NCI-H2196 (cell line): ENCODE results near the gene TFEB.
"Not testable (repeated sequence)": the region's sequence is repeated elsewhere in the genome, so short reads cannot be mapped to it uniquely, and the experiment has no call there.

Experiments
- DNase-seq: peaks from one replicate; lab custom pipeline; 2025; ENCODE audit not compliant: unreplicated experiment; lab: John Stamatoyannopoulos, UW

TFEB gene

DNA sequence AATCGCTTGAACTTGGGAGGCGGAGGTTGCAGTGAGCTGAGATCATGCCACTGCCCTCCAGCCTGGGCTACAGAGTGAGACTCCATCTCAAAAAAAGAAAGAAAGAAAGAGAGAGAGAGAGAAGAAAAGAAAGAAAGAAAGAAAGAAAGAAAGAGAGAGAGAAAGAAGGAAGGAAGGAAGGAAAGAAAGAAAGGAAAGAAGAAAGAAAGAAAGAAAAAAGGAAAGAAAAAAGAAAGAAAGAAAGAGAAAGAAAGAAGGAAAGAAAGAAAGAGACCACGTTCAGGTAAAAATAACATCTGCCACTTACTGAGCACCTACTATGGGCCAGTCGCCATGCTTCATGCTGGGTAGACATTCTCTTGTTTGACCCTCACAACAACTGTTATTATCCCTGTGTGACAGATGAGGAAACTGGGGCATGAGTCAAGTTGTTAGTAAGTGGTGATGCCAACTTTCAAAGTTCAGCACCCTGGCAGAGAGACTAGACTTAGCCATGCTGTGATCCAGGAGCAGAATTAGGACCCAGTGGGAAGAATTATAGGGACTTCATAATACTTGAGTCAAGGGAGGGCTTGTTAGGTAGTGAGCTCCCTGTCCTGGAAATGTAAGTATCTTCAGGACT lies 30.7 kb upstream of the TFEB start:
- DNase-seq, result not testable (repeated sequence)

DNA sequence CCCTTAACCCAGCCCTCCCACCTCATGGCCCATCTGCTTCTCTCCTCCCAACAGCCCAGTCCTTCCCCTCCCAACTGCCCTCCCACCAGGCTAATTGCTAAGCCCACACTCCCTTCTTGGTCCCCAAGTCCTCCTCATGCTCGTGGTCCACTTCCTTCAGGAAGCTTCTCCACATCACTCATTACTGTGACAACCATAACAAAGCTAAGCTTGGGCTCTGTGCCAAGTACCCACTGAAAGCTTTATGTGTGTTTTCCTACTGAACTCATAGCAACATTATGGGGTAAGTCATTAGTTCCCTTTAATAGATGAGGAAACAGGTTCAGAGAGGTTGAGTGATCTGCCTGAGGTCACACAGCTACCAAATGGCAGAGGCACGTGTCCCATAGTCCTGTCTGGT lies 28.1 kb upstream of the TFEB start:
- DNase-seq, result no peak

DNA sequence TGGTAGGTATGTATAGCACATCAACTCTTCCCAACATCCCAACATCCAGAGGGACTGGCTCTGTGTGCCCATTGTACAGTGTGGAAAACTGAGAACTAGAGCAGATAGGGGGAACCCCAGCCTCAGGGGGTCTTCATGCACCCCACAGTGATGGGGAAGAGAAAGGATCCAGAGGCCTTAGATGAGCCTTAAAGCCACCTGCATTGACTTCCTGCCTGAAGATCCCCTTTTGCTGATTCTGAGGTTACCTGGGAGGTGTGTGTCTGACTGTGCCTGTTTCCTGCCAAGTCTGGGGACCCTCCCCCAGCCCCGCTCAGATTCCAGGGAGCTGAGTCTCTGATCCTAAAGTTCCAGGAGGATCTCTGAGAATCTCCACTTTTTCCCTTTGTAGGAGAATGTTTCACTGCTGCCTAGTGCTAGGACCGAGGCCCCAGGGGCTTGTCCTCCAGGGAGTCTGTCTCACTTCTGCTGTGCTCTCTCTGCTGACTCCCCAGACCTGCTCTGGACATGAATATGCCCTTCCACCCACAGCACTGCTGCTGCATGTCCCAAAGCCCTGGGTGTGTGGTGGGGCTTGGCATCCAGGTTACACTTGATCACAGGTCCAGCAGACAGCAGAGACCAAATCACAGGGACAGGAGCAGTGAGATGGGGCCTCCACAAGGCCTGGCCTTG lies 24.6 kb upstream of the TFEB start:
- DNase-seq, result no peak

DNA sequence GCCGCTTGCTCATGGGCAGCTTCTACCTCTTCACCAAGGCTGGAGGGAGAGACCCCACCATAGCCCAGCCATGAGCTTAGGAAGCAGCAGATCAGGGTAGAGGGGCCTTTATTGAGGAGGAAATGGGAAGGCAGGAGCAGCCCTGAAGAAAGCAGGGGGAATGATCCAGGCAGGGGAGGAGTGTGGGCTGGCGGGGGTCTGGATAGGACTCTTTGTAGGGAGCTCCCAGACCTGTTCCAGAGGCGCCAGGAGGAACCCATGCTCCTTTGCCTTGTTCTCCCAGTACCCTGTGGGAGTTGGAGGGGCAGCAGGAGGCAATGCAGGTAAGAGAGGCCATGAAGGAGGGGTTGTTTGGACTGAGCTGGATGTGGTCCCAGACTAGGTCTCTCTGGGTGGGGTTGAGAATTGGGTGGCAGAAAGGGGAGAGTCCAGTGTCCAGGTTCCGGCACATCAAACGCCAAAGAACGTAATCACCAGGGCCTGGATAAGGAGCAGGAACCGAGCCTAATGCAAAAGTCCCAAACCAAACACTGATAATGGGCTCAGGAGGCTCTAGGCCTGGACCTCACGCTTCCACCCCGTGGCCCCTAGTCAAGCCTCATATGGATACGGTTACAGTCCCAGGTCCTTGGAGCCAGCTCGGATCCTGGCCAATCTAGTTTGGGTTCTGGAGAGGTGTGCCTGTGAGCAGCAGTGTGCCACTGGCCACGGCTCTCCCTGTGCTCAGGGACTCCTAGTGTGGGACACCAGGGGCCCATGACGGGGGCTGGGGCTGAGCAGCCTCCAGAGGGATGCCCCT lies 23.9 kb upstream of the TFEB start:
- no peak for DNase-seq

DNA sequence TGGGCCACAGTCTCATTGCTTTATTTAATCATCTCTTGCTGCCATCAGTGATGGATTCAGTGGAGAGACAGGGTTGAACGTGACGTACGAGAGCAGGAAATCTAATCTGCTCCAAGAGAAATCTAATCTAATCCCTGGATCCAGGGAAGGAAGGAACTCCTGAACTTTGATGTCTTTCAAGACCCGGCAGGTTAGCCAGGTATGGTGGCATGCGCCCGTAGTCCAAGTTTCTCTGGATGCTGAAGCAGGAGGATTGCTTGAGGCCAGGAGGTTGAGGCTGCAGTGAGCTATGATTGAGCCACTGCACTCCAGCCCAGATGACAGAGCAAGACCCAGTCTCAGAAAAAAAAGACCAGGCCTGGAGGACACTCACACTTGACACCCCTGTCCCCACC lies 23.2 kb upstream of the TFEB start:
- DNase-seq, result no peak

DNA sequence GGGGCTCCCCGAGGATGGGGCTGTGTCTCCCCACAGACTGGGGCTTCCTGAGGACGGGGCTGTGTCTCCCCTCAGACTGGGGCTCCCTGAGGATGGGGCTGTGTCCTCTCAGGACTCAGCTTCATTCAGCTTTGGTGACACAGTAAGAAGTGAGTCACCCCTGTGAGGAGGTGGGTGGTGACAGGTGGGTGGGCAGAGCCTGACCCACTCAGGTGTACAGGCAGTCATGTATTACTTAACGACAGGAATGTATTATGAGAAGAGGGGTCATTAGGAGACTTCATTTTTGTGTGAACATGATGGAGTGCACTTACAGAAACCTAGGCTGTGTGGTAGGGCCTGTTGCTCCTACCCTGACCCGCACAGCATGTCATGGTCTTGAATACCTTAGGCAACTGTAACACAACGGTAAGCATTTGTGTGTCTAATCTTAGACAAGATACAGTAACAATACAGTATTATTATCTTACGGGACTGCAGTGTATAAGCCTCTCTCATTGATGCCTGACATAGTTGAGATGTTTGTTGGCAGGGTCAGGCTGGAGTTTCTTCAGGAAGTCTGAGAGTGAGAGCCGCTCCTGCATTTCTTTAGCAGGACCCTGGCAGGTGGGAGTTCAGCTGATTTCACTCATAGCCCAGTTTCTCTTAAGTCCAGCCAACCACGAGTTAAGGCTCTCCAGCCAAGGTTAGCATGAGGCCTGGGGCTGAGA lies 22.7 kb upstream of the TFEB start:
- no peak for DNase-seq

DNA sequence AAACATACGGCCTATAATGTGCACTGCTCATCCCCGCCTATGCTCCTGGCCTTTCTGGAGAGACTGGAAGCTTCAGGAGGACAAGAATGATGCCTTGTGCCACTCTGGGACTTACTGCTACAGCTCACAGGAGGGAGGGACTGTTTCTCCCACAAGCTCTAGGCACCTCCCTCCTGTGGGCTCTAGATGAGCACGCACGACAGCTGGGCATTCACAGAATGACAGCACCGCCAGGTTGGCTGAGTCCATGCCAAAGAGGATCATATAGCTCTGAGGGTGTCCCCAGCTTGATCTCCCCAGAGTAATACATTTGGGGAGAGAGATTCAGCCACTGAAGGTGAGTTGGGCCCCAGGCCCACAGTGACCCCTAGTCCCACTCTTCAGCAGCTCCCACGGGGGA lies 21.9 kb upstream of the TFEB start:
- DNase-seq, result no peak

DNA sequence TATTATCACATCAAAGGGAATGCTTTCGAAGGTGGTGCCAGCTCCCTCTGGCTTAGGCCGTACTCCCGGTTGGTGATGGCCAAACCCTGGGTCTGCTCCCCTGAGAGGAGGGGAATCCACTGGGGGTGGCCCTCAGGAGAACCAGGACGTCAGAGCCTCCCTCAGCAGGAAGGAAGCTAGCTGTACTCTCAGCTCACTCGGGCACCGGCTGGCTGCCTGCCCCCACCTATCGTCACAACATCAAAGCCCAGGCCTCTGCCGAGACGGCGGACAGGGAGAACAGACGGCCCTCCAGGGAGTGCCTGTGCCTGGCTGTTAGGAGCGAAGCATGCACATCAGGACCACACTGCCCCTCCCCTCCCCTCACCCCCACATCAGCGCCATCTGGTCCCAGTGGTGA lies 20.9 kb upstream of the TFEB start:
- DNase-seq, result no peak

DNA sequence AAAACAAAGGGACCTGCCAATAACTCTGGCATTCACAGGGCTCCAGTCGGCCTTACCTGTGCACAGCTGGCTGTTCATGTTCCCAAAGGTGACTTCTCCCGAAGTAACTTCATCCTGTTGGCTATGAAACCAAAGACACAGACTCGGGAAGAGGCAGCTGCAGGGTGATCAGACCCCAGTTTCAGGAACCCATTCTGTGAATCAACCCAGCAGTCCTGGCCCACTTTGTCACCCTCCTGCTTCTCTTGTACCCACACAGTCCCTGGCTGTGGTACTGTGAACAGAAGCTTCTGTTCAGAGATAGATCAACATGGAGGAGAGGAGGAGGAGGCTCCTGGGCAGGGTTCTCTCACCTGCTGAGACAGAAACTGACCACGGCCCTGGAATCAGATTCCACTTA lies 20.5 kb upstream of the TFEB start:
- DNase-seq, result no peak

DNA sequence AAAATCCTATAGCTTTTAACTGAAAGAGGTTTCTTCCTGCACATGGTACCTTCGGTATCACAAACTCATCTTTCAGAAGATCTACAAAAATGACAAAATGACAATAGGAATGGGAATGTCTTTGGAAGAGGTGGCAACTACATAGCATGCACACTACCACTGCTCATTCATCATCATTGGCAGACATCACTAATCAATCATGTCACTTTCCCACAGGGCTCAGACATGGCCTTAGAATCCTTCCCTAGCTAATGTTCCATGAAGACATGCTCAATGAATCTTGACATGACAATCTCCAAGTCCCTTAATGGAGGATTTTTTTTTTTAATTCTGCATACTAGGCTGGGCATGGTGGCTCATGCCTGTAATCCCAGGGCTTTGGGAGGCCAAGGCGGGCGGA lies 15.0 kb upstream of the TFEB start:
- no peak for DNase-seq

DNA sequence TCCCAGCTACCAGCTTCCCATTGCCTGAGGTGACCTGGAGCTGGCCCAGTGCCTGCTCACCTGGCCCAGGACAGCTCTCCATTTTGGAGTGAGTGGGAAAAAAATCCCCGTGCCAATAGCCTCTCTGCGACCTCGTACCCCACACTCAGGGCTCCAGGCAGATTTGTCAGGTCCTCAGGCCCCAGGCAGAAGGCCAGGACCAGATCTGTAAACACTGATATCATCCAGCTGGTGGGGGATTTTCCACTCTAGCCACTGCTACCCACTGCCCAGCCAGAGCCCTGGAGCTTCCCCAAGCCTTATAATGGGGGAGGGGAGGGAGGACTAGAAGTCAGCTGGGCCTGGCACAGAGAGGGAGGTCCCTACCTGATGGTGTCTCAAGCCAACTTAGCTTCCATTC lies 13.1 kb upstream of the TFEB start:
- DNase-seq, result peak; percentile 20

DNA sequence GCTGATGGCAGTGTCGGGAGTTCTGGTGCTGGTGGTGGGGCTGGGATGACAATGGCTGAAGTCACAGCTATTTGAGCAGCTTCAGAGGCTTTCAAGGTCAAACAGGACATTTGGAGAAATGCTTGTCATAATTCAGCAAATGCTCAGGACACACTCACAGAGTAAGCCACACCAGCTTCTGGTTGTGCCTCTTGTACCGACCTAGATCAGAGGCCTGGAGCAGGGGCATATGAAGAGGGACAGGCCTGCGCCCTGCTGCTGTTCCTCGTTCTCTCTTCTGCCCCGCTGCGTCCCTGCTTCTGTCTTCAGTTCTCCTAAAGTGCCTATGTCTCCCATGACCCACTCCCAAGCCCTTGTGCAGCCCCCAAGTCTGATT lies 12.7 kb upstream of the TFEB start:
- DNase-seq, result no peak

DNA sequence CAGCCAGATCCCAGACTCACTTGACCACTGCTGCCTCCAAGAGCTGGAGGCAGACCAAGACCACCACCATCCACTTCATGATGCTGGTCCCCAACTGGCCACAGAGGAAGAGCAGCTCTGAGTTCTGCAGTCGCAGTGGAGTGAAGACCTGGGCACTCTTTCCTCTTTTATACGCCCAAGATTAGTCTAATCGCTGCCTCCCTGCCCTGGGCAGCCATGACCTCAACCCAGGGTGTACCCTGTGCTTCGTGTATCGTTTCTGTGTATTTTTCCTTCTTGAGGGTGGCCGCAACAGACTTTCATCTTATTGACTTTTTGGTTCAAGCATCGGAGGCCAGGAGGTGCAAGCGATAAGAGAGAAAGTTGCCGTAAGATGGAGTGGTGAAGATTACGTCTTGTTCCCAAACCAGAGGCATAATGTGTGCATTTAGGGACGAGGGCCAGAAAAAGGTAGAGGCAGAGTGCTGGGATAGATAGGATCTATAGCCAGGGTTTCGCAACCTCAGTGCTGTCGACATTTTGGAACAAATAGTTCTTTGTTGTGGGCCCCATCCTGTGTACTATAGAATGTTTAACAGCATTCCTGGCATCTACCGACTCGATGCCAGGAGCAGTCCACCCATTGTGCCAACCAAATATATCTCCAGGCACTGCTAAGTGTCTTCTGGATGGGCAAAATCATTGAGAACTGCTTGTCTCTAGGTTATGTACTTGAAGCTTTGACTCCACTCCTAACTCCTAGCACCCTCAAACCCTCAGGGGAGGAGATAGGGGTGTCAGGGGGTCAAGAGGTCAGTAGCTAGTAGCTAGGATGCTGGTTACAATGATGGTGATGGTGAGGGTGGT lies 12.1 kb upstream of the TFEB start, which contains the start of gene PGC:
PGC (minus strand) TSS at position 142 of the 846 bp plus-strand sequence; CDS start at position 79, 63 bp downstream.
- DNase-seq, result no peak

DNA sequence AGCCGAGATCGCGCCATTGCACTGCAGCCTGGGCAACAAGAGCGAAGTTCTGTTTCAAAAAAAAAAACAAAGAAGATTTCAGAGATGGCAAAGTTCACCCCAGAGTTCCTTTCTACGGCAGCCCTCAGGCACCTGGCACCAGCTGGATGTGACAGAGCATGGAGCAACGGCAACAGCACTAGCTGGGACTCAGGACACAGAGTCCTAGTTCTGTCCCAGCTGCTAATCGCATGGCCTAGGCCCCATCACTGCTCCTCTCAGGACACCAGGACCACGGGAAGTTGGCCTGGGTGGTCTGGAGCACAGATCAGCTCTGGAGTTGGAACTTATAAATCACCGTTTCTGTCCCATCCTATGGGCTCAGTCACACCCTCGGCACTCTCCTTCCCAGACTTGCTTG lies 10.7 kb upstream of the TFEB start:
- no peak for DNase-seq

DNA sequence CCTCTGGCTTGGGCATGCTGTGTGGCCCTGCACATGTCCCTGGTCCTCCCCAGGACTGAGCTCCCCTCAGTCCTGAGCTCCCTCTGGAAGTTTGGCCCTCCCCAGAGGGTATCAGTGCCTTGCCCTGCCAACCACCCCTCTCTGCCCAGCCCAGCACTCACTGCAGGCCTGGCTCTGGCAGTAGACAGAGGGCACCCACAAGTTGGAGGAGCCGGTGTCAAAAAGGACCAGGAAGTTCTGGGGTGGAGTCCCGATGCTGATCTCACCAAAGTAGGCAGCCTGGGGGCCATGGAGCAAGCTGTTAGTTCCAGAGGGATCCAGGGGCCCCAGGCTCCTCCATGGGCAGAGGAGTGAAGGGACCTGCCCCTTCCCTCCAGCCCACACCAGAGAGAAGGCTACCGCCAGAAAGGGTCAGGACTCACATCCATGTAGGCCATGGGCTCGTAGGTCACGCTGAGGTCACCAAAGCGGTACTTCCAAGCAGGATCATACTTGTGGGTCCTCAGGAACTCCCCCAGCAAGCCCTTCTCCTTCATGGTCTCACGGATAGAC lies 8.9 kb upstream of the TFEB start:
- no peak for DNase-seq

DNA sequence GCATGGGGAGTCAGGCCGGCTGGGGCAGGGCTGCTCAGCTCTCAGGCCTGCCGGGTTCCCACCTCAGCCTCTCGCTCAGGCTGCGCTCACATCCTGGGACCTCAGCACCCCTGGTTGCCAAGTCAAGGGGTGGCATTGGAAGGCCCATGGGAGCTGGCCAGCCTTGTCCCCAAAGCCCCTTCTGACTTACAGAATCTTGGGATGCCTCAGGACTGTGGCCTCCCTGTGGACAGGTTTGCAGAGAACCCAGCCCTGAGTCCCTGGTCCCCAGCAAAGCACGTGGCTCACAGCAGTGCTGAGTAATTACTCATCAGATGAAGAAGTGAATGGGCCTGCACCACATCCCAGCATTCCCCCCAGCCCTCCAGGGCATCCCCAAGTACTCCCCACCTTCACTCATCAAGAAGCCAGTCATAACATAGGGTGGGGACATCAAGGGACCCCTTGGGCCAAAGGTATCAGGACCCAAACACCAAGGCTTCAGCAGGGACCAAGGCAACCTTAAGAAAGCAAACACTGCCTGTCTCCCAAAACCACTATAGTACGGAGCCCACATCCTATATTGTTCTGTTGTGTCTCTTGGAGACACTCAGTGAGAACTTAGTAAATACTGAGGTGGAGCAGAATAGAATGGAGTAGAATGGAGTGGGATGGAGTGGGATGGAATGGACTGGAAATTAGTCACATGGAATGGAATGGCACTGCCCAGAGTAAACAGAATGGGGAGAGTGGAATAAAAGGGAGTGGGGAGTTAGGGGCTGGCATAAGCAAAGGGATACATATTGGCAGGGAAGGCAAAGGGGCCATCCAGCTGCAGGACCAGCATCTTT lies 8.2 kb upstream of the TFEB start:
- DNase-seq, result no peak

DNA sequence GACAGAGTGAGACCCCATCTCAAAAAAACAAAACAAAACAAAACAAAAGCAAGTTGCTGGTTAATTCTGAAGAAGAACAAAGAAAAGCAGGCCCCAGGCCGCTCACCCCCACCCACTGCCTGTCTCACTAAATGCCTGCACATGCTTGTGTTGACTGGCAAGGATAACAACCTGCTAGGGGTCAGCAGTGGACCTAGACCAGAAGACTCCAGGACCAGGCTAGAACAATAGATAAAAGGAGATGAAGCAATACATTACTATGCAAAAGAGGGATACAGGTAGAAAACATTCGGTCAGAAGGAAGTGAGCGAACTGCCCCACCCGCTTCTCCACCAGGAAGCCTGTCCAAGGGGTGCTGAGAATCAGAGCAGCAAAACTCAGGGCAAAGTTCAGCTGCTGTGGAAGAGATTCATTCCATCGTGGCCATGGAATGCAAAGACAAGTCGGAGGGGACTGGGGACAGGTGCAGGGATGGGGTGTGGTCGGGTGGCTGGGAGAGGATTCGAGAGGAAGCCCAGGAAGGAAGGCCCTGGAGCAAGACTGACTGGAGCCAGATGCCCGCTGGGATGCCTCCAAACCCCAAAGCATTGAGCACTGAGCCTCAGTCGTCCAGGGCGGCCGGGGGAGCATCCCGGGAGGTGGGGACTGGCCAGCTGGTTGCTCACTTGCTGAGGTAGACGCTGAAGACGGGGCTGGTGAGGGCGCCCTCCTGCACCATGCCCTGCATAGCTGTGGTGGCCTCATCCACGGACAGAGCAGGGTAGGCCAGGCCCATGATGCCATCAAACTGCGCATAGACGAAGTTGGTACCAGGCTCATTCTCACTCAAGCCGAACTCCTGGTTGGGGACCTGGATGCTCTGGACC lies 6.5 kb upstream of the TFEB start:
- no peak for DNase-seq

DNA sequence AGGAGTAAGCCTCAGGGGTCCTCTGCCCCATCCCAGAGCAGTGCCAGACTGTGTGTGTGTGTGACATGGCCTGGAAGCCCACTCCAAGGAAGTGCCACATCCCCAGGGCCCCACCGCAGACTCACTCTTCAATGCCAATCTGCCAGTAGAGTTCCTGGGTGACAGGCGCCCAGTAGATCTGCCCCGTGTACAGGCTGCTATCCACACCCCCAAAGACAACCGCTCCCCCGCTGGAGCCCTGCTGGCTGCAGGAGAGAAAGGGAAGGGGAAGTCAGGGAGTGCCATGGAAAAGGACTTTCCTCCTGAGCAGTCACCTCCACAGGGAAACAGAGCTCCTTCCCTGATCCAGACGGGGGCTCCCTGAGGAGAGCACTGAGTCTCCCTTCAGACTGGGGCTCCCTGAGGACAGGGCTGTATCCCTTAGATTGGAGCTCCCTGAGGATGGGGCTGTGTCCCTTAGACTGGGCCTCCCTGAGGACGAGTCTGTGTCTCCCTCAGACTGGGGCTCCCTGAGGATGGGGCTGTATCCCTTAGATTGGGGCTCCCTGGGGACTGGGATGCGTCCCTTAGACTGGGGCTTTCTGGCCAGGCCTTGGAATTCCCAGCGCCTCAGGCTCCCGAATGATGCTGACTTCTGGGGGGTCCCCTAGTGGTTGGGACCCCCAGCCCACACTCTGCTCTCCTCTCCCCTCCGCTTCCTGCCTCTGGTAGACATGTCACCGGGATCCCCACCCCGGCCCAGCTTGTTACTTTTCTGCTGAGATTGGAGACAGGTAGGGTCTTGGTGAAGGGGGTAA lies 5.2 kb upstream of the TFEB start:
- DNase-seq, result no peak
